LNCAP (cell line): ENCODE data around the gene ADAM12.

Source experiments
- TF ChIP-seq, protein P1 (sequence below): fragments of 450-650 bp; IDR thresholded peaks from 2 replicates; pipeline ENCODE4 v1.5.1; 2017; ENCODE audit warnings: mild to moderate bottlenecking

Gene ADAM12

DNA sequence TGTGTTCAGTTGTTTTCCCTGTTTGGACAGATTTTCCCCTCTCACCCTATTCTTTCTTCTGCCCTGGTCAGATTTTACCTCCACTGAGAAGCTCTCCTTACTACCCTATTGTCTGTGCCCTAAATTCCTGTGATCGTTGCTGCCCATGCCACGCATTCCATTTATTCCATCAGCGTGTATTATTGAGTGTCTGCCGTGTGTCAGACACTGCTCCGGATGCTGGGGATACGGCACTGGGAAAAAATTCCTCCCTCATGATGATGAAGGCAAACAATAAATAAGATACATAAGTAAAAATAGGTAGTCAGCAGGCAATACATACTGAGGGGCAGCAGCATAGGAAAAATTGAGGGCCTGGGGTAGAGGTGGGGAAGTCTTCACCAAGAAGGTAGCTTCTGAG, 405.1 kb downstream of the ADAM12 start:
- TF ChIP-seq, protein P1, sequence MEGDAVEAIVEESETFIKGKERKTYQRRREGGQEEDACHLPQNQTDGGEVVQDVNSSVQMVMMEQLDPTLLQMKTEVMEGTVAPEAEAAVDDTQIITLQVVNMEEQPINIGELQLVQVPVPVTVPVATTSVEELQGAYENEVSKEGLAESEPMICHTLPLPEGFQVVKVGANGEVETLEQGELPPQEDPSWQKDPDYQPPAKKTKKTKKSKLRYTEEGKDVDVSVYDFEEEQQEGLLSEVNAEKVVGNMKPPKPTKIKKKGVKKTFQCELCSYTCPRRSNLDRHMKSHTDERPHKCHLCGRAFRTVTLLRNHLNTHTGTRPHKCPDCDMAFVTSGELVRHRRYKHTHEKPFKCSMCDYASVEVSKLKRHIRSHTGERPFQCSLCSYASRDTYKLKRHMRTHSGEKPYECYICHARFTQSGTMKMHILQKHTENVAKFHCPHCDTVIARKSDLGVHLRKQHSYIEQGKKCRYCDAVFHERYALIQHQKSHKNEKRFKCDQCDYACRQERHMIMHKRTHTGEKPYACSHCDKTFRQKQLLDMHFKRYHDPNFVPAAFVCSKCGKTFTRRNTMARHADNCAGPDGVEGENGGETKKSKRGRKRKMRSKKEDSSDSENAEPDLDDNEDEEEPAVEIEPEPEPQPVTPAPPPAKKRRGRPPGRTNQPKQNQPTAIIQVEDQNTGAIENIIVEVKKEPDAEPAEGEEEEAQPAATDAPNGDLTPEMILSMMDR, result no peak

- TF ChIP-seq, protein P1, result peak; percentile 66
Measured at GRCh38 chr10:125982260-125982948, 405.9 kb downstream of the ADAM12 start.

GRCh38 chr10:125980521-125981035, 407.7 kb downstream of the ADAM12 start:
- TF ChIP-seq, protein P1, result no peak

DNA sequence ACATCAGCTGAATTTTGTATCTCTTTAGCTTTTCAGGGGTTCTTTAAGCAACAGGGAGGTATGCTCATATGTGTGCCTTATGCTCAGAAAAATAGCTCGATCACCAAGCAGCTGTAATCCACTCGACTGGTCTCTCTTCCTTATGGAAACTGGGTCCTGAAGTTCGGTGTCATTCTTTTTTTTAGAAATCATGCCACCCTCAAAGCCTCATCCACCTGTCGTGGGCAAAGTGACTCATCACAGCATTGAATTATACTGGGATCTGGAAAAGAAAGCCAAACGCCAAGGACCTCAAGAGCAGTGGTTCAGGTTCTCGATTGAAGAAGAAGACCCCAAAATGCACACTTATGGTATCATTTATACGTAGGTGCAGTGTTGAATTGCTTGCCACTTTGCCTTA, 408.3 kb downstream of the ADAM12 start:
- TF ChIP-seq, protein P1, result no peak

DNA sequence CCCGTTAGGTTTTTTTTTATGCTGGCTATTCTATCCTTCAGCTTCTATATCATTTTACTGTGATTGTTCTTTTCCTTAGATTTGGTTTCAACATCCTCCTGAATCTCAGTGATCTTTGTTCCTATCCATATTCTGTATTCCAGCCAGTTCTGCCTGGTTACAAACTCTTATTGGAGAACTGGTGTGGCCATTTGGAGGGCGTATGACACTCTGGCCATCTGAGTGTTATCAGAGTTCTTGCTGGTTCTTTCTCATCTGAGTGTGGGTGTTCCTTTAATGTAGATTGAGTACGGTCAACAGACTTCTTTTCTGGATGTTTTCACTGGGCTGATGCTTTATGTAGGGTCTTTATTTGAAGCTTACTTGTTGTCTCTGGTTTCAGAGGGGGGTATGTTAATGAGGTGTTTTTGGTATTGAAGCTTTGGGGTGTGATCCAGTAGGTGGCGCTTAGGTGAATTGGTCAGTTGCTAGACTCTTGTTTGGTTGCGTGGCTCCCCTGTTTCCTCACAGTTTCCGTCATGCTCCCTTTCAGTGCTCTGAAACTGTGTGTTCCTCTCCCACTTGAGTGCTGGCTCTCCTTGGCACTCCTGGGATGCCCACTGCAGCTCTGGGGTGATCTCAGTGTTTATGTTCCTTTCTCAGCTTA, 411.2 kb downstream of the ADAM12 start:
- TF ChIP-seq, protein P1, result peak; percentile 34; the same call in 1 of the 2 replicates

DNA sequence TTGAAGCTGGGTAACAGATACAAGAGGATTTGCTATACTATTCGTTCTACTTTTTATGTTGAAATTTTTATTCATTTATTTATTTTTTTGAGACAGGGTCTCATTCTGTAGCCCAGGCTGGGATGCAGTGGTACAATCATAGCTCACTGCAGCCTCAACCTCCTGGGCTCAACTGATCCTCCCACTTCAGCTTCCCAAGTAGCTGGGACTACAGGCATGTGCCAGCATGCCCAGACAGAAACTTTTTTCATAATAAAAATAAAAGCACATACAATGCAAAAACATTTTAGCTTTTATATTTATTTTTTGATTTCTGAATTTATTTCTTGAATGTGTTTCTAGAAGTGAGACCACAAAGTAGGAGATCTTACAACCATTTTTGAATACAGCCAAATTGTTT, 420.7 kb downstream of the ADAM12 start:
- TF ChIP-seq, protein P1, result no peak

DNA sequence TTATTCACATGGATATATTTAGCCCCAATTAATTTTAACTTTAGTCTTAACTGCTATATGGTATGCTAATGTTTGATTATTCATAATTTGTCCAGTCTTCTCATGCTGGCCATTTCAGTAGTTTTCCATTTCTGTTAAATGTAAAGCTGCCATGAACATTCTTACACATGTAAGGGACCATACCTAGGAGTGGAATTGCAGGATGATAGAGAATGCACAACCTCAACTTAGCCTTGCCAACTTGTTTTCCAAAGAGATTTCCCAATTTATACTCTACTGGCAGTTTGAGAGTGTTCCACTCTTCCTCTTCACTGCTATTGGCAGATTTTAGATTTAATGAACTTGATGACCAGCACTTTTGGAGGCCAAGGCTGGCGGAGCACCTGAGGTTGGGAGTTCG, 423.7 kb downstream of the ADAM12 start:
- TF ChIP-seq, protein P1, result no peak
